Nephron (organoid): ENCODE data around the gene CLPSL2.

Source experiments
- H3K27ac Mint-ChIP-seq, 3 experiments: 2 replicates each; pipeline ENCODE4 v1.8.0; 2020; ENCODE audit warnings: mixed read lengths in 3 of 3, mild to moderate bottlenecking in 2 of 3, moderate library complexity in 1 of 3
- H3K27me3 Mint-ChIP-seq: 2 replicates; pipeline ENCODE4 v1.8.0; 2021; ENCODE audit warnings: low read depth, mild to moderate bottlenecking, moderate library complexity, mixed read lengths
- H3K36me3 Mint-ChIP-seq: 2 replicates; pipeline ENCODE4 v1.8.0; 2020; ENCODE audit warnings: low read depth, mixed read lengths
- H3K4me1 Mint-ChIP-seq: 2 replicates; pipeline ENCODE4 v1.8.0; 2020; ENCODE audit warnings: mixed read lengths
- H3K4me3 Mint-ChIP-seq, 3 experiments: 2 replicates each; pipeline ENCODE4 v1.8.0; 2020; ENCODE audit warnings: mild to moderate bottlenecking in 3 of 3, mixed read lengths in 3 of 3, moderate library complexity in 2 of 3
- H3K9me3 Mint-ChIP-seq: 2 replicates; pipeline ENCODE4 v1.8.0; 2020; ENCODE audit warnings: mixed read lengths
- CTCF ChIP-seq, 3 experiments: fragments of 200-600 bp; sonication (generic); IDR thresholded peaks; one replicate each; pipeline ENCODE4 v1.5.0; 2021; ENCODE audit warnings: antibody characterized with exemption in 3 of 3; ENCODE audit not compliant: unreplicated experiment in 3 of 3

CLPSL2 gene

GRCh38 chr6:35808688-35809087 is 32.3 kb downstream of the CLPSL2 start:
- Mint-ChIP-seq H3K4me1 (peaks cover 7% of the 10 kb centered on the region), H3K27ac (no peak overlapping the region), H3K36me3 (no peaks in the 10 kb centered on the region), H3K4me3 (no peak overlapping the region), H3K9me3 (no peaks in the 10 kb centered on the region), H3K27me3 (peaks cover 11% of the 10 kb centered on the region)
- no peak for TF ChIP-seq CTCF (IDR thresholded peaks at IDR 0.05; ENCODE audit: unreplicated experiment in 3 of 3)

- Mint-ChIP-seq H3K27me3 (peaks cover 11% of the 10 kb centered on the region), H3K4me3 (no peak overlapping the region), H3K4me1 (peaks cover 7% of the 10 kb centered on the region), H3K27ac (no peak overlapping the region), H3K36me3 (no peaks in the 10 kb centered on the region), H3K9me3 (no peaks in the 10 kb centered on the region)
- no peak for TF ChIP-seq CTCF (IDR thresholded peaks at IDR 0.05; ENCODE audit: unreplicated experiment in 3 of 3)
Measured at GRCh38 chr6:35809809-35810208, 33.4 kb downstream of the CLPSL2 start.

GRCh38 chr6:35810971-35811698 is 34.7 kb downstream of the CLPSL2 start:
- Mint-ChIP-seq H3K4me1 (peaks cover 7% of the 10 kb centered on the region), H3K36me3 (no peaks in the 10 kb centered on the region), H3K27ac (no peak overlapping the region), H3K4me3 (no peak overlapping the region), H3K27me3 (peaks cover 11% of the 10 kb centered on the region), H3K9me3 (peaks cover 4% of the 10 kb centered on the region)
- TF ChIP-seq CTCF (IDR thresholded peaks at IDR 0.05; ENCODE audit: unreplicated experiment in 3 of 3) = no peak

GRCh38 chr6:35811699-35811995 is 35.2 kb downstream of the CLPSL2 start:
- peaks cover 4% of the 10 kb centered on the region for H3K9me3 Mint-ChIP-seq
- peaks cover 8% of the 10 kb centered on the region for H3K27me3 Mint-ChIP-seq
- H3K36me3 Mint-ChIP-seq = no peaks in the 10 kb centered on the region
- no peak overlapping the region for H3K27ac Mint-ChIP-seq
- peaks cover 7% of the 10 kb centered on the region for H3K4me1 Mint-ChIP-seq
- no peak for TF ChIP-seq CTCF (IDR thresholded peaks at IDR 0.05; ENCODE audit: unreplicated experiment in 3 of 3)
- no peak overlapping the region for H3K4me3 Mint-ChIP-seq

GRCh38 chr6:35817515-35817914 is 41.1 kb downstream of the CLPSL2 start:
- no peaks in the 10 kb centered on the region for H3K27me3 Mint-ChIP-seq
- H3K36me3 Mint-ChIP-seq = no peaks in the 10 kb centered on the region
- no peak overlapping the region for H3K27ac Mint-ChIP-seq
- TF ChIP-seq CTCF (IDR thresholded peaks at IDR 0.05; ENCODE audit: unreplicated experiment in 3 of 3) = no peak
- no peak overlapping the region for H3K4me3 Mint-ChIP-seq
- no peaks in the 10 kb centered on the region for H3K4me1 Mint-ChIP-seq
- H3K9me3 Mint-ChIP-seq = peaks cover 7% of the 10 kb centered on the region

GRCh38 chr6:35823601-35824000 is 47.2 kb downstream of the CLPSL2 start:
- peaks cover 2% of the 10 kb centered on the region for H3K9me3 Mint-ChIP-seq
- H3K4me3 Mint-ChIP-seq = no peak overlapping the region
- no peaks in the 10 kb centered on the region for H3K36me3 Mint-ChIP-seq
- no peak for TF ChIP-seq CTCF (IDR thresholded peaks at IDR 0.05; ENCODE audit: unreplicated experiment in 3 of 3)
- no peaks in the 10 kb centered on the region for H3K4me1 Mint-ChIP-seq
- no peaks in the 10 kb centered on the region for H3K27me3 Mint-ChIP-seq
- H3K27ac Mint-ChIP-seq = no peak overlapping the region
